ENCODE data around the gene RFNG.

DNA sequence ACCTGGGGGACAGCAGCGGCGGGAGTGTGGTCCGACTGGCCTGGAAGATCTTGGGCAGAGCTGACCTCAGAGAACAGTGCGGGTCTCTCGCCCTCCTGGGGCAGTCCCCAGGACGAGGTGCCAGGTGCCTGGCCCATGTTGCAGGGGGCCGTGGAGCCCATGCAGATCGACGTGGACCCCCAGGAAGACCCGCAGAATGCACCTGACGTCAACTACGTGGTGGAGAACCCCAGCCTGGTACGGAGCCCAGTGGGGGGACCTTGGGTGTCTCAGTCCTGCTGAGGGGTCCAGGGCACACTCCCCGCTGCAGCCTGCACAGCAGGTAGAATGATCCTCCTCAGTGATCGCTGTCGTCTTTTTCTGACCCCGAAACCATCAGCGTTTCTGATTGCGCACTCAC, 1.5 kb upstream of the RFNG start:
- no peak for TF ChIP-seq EZH2 (IDR thresholded peaks at IDR 0.05)
- no peak for TF ChIP-seq POLR2AphosphoS5 (IDR thresholded peaks at IDR 0.05; ENCODE audit: borderline replicate concordance, low read depth, low read length)
- TF ChIP-seq FOXP2 (optimal IDR thresholded peaks at IDR 0.05; ENCODE audit: control extremely low read depth, extremely low read length, insufficient read depth), result no peak

Measured in SK-N-MC (cell line).